GM19193 (cell line): Measurements from ENCODE around the gene ANGEL1.

Experiments used
- POLR2A ChIP-seq: IDR thresholded peaks from 4 replicates; pipeline ENCODE4 v1.6.1; 2011; ENCODE audit not compliant: insufficient read depth, insufficient read length; ENCODE audit errors: extremely low read depth

The ANGEL1 gene

DNA sequence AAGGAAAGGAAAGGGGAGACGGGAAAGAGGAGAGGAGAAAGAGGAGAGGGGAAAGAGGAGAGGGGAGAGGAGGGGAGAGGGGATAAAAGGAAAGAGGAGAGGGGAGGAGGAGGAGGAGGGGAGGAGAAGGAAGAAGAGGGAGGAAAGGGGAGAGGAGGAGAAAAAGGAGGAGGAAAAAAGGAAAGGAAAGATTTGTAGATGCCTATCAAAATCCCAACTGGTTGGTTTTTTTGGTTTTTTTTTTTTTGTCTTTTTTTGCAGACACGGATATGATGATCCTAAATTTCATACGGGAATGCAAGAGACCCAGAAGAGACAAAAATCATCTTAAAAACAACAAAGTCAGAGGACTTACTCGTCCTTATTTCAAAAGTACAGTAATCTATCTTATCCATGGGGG lies 19.4 kb downstream of the ANGEL1 start:
- no peak for TF ChIP-seq POLR2A

DNA sequence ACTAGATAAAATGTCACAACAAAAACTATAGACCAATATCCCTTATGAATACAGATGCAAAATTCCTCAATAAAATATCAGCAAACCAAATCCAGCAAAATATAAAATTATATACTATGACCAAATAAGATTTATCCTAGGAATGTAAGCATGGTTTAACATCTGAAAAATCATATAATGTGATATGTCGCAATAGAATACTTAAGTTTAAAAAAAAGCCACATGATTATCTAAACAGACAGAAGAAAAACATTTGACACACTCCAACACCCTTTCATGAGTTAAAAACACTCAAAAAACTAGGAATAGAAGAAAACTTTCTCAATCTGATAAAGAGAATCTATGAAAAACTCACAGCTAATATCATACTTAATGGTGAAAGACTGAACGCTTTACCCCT lies 20.3 kb downstream of the ANGEL1 start:
- TF ChIP-seq POLR2A: no peak

DNA sequence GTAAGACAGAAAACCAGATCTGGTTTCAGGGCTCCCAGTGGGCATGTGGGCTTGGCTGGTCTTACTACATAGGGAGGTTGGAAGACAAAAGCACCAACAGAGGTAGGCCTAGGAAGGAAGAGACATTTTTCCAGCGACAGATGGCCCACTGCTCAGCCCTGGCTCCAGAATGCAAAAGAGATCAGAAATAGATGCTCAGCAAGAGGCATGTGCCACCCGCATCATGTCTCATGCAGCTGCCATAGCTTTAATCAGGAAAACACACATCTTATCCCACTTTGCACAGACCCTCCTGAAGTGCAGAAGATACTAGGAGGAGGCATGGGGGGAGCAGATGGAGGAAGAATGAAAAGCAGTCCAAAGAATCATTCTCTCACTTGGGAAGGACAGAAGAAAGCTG lies 26.1 kb downstream of the ANGEL1 start:
- no peak for TF ChIP-seq POLR2A

DNA sequence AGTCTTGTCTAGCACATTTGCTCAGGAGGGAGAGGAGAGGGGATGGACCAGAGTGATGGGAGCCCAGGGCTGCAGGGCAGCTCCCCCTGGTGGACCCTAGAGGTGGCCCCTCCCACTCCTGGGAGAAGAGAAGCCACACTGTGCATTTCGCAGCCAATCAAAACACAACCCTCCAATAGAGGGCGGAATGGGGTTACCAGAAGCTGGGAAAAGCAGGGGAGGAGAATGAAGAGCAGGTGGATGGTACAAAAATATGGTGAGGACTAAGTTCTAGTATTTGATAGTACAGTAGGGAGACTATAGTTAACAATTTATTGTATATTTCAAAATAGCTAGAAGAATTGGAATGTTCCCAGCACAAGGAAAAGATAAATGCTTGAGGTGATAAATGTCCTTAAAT lies 27.8 kb downstream of the ANGEL1 start:
- TF ChIP-seq POLR2A: no peak

DNA sequence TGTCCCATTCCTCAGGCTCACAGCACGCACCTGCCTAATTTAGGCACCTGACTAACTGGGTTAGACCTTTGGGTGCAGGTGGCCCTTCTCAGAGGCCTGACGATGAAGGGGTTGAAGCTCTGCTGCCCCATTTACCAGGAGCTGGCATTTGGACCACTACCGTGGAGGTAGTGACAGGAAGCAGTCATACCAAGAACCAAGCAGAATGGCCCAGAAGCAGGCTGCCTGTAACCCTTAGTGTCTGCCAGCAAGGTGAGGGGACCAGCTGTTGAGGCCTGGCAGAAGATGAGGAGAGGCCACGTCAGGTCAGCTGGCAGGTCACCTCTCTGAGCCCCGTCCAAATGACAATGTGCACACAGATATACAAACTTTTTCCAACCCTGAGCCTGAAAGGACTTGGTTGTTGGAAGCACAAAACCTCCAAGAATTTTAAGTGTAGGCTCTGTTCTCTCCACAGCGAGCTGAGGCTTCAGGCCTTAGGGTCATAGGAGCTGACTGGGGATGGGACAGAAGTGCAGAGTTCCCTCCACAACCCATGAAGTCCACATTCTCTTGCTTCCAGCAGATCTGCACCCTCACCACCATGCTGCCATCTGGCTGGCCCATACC lies 28.3 kb downstream of the ANGEL1 start:
- no peak for TF ChIP-seq POLR2A

DNA sequence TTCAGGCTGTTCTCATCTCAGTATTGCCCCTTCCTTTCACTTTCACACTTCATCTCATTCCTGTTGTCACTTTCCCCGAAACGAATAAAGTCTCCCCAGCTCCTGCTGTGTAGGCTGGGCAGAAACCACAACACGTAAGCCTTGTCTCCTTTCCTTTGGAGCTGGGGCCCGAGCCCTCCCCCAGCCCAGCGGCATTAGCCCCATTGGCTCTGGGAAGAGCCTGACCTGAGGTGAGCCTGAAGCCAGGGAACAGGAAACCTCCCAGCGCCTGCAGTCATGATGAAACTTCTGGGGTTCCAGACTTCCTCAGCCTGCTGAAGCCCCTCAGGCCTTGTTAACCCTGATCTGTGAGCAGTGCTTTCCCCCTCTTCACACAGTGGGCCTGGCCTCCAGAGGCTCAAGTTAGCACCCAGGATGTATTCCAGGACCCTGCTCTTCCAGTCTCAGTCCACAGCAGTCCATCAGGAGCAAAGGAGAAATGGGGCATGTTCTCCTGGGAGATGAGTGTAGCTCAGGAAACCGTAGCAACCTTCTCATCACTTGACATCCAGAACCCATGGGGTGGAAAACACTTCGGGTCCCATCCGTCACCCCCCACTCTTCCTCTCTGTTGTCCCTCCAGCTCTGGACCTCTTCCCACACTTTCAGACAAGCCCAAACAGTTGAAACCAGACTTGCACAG lies 29.7 kb downstream of the ANGEL1 start:
- no peak for TF ChIP-seq POLR2A

DNA sequence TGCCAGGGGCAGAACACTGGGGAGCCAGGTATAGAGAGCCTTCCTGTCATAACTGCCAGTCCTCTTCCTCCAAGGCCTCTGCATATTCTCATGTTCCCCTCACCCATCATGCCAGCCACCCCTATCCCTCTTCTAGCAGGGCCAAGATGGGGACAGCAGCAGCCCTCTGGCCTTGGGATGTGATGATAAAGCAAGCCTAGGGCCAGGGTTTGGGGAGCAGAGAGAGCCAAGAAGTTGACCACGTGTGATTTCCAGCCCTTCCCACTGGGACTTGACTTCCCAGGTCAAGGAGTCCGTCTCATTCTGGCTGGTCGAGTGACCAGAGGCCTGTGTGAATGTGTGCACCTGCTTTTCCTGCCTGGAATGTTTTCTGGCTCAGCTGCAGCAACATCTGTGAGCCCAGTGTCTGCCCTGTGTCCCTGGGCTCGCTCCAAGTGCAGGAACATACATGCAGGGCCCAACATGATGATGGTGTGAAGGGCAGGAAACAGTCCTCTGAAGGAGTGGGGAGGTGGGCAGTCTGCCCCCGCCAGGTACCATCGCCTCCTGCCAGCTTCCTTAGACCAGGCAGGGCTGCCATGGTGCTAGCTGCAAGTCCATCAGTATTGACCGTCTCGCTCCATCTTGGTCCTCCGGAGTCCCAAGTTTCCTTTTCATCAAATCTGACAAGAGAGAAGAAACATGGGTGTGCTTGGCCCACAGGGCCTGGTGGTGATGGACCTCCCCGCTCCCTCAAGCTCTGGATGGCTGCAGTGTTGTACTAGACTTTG lies 30.4 kb downstream of the ANGEL1 start:
- TF ChIP-seq POLR2A: no peak

DNA sequence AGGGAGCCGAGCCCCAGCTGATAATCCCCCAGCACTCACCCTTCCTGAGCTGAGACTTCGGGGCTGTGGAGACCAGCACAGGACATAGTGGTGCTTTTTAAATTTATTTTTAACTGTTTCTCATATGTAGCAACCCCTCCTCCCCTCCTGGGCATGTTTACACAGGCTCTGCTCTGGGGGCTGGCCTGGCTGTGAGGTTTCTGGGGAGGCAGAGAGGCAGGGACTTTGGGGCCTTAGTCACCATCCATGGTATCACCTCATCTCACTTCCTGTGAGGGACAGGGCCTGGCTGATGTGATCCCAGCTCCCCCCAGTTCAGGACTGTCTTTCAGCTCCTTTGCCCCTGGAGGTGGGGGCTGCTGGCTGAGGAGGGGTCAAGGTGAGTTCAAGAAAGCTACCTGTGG lies 31.0 kb downstream of the ANGEL1 start:
- TF ChIP-seq POLR2A: no peak

DNA sequence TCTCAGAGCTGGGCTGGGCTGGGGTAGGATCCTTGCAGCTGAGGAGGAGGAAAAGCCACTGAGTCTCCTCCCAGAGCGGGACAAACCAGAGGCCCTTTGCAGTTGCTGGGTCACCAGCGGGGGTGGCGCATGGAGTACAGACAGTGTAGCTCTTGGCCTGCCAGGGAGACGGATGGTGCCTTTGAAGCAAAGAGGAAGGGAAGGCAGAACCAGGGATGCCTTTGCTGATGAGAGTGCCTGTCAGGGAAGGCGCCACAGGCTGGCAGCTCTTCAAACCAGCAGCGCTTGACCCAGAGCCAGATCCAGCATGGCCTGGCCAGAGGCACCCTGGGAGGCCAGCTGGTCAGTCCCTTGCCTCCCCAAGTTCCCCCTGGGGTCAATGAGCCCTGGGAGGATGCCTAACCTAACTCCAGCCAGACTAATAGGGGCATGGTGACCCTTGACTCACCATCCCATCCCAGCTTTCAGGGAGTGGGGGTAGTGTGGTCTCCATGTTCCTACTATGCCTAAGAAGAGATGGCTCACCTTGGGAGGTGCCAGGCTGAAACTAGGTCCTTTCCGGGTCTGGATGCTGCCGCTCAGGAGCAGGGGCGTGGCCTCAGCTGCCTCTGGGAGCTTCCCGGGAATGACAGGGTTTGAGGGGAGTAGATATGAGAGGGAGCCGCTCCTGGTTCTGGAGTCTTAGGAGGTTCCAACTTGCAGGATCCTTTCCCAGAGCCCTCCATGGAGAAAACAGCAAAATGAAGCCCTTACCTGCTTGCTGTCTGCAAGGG lies 31.6 kb downstream of the ANGEL1 start:
- no peak for TF ChIP-seq POLR2A

DNA sequence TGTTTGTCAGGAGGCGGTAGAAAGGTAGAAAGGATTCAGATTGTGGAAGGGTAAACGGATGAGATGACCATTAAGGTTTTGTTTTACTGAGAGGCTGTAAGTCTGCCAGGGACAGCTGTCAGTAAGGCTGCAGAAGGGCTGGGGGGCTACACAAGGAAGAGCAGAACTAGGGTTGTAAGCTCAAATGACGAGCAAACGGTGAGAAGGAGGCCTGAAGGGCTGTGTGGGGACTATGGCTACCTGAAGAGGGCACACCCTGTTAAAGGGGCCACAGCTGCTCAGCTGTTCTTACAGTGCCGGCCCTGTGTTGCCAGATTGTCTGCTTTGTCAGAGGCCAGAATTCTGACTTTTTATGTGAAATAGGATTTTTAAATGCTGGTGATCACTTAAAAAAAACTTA lies 32.3 kb downstream of the ANGEL1 start:
- no peak for TF ChIP-seq POLR2A

DNA sequence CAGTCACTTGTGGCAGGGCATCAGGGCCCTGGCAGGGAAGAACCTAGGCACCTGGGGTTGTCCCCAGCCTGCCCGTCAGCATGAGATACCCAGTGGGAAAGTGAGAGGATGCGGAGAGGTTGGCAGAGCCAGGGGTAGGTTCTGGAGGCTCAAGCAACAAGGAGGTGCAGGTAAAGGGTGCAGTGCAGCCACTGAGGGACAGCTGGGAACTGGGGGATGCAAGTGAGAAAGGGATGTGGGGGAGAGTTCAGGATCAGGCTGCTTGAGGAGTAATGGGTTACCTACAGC lies 32.7 kb downstream of the ANGEL1 start:
- TF ChIP-seq POLR2A: no peak

DNA sequence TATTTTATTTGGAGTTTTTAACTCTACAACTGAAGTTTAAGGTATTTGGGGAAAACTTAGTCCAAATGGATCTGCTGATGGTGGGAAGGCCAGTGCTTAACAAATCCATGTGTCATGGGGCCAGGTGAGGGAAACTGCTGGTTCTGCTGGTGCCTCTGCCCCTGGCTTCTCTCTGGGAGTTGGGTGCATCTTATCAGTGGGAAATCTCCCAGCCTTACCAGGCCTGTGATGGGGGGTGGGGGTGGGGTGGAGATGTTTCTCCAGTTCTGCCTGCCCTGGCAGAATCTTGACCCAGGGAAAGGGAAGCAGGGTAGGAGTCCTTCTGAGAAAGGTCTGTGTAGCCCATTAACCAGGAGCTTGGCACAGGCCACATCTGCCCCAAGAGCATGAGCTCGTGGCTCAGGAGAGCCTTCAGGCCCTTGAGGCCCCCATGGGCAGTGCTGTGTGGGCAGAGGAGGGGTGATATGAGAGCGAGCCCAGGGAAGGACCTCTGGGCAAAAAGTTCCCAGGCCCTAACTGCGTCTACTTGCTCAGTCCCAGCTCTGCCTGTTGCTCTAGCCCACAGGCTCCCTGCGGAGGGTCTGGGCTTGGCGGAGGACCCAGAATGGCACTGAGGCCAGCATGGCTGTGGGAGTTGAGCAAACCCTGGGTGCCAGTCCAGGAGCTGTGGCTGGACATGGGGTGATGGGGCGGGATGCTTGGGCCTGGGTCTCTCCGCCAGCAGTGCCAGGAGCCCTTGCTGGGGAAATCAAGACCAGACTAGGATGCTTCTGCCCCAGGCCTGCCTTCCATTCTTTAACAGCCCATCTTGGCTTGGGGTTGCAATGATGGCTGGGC lies 33.2 kb downstream of the ANGEL1 start:
- TF ChIP-seq POLR2A: no peak

DNA sequence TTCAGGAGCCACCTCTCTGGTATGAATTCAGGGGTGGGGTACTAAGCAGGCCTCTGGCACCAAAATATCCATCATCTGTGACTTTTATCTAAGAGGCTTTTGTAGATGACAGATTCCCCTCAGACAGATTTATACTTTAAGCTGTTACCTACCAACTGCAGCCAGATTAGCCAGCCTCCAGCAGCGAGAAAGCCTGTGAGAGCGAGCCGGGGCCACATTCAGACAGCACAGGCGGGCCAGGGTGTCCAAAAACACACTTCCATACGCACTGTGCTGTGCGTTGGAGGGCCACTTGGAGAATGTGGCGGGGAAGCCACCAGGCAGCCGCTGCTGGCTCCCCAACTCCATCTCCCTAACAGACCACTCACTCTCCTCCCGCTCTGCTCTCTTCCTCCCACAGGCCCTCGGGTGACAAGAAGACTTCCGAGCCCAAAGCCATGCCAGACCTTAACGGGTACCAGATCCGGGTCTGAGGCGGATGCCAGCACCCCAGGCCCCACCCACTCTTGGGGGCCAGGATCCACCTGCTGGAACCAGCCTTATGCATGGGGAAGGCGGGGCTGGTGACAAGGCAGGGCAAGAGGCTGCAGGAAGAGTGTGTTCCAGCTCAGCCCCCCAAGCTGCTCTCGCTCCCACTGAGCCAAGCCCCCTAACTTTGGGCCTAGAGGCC lies 34.0 kb downstream of the ANGEL1 start:
- TF ChIP-seq POLR2A: no peak

DNA sequence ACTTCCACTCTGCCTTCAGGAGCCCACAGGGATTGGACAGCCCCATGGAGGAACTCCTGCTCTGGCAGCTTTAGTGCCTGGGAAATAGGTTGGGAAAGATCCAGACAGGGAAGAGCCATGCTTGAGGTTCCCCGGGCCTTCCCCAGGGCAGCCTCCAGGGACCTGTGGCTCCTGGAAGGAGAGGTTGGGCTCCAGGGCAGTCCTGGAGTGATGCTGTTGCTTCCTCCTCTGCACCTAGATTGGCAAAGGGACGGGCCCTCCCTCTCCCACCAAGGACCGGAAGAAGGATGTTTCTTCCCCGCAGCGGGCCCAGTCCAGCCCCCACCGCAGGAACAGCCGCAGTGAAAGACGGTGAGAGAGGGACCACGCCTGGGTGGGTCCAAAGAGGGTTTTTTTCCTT lies 35.0 kb downstream of the ANGEL1 start:
- no peak for TF ChIP-seq POLR2A
